GM12874 (cell line): ENCODE measurements around the gene PCDH9.

ENCODE experiments used
- CTCF ChIP-seq: IDR thresholded peaks from 2 replicates; pipeline ENCODE4 v1.5.1; 2011; ENCODE audit warnings: low read depth, mild to moderate bottlenecking, control low read depth, low read length, moderate library complexity; ENCODE audit not compliant: insufficient read depth

The PCDH9 gene

GRCh38 chr13:67147342-67148133, 82.6 kb downstream of the PCDH9 start:
- TF ChIP-seq CTCF = no peak

- TF ChIP-seq CTCF = no peak
Observed at GRCh38 chr13:67146523-67147130, 83.5 kb downstream of the PCDH9 start.

GRCh38 chr13:67145950-67146349, 84.2 kb downstream of the PCDH9 start:
- no peak for TF ChIP-seq CTCF

- TF ChIP-seq CTCF = no peak
Observed at GRCh38 chr13:67143544-67144115, 86.5 kb downstream of the PCDH9 start.

GRCh38 chr13:67140006-67140405, 90.1 kb downstream of the PCDH9 start:
- TF ChIP-seq CTCF = no peak

- no peak for TF ChIP-seq CTCF
Observed at GRCh38 chr13:67139551-67139950, 90.6 kb downstream of the PCDH9 start.

- no peak for TF ChIP-seq CTCF
Observed at GRCh38 chr13:67138970-67139369, 91.2 kb downstream of the PCDH9 start.
